GM18508 (cell line): ENCODE measurements around the gene RB1.
"Not testable (repeated sequence)": the region's sequence is repeated elsewhere in the genome, so short reads cannot be mapped to it uniquely, and the experiment has no call there.

Experiments used
- ATAC-seq: cut with Tn5 transposase; IDR thresholded peaks from one replicate; pipeline ENCODE4 v1.9.1; 2021; ENCODE audit warnings: moderate number of reproducible peaks; ENCODE audit not compliant: insufficient read depth, unreplicated experiment

Gene RB1

GRCh38 chr13:48443442-48444208, 140.1 kb downstream of the RB1 start:
- ATAC-seq: no peak

DNA sequence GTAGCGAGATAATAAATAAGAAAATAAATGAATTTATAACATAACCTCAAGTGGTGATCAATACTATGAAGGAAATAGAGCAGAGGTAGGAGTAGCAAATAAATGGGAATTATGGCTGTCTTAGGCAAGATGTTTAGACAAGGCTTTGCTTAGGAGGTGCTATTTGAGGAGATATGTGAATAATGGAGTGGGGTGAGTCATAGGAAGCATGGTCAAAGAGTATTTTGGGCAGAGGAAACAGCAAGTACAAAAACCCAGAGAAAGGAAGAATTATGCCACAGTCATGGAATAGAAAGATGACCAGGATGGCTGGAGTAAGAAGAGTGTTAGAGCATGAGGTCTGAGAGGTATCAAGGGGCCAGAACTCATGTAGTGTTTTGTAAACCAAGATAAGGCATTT, 142.9 kb downstream of the RB1 start:
- ATAC-seq: no peak

GRCh38 chr13:48448285-48448958, 144.9 kb downstream of the RB1 start:
- ATAC-seq: no peak

GRCh38 chr13:48448959-48449614, 145.5 kb downstream of the RB1 start:
- ATAC-seq: no peak

DNA sequence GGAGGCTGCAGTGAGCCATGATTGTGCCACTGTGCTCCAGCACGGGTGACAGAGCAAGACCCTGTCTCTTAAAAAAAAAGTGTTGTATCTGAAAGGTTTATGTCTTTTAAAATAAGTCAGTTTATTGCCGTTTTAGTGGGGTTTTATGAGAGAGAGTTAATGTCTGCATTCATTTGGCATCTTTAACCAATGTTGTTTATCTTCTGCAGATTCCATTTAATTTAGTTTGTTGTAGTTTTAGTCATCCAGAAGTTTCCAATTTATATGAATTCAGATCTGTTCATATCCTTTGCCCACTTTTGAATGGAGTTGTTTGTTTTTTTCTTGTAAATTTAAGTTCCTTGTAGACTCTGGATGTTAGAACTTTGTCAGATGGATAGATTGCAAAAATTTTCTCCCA, 146.1 kb downstream of the RB1 start:
- ATAC-seq: no peak

- ATAC-seq: not testable (repeated sequence)
Observed at GRCh38 chr13:48451196-48451595, 147.6 kb downstream of the RB1 start.

DNA sequence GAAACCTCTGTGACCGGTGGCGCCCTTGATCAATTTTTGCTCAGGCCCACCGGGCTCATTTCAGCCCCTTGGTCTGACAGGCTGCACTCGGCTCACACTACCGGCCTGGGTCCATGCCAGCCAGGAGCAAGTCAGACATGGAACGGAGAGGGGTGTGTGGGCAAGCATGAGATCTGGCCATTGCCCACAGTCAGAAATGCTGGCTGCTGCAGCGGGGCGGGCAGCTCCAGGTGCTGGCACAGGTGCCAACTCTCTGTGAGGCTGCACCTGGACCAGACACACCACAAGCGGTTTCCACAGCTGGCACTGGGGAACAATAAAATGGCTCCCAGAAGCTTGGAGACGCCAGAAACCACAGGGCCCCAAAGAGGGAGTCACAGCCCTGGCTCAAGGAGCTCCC, 153.0 kb downstream of the RB1 start:
- no peak for ATAC-seq

GRCh38 chr13:48457578-48458242, 154.2 kb downstream of the RB1 start:
- no peak for ATAC-seq

DNA sequence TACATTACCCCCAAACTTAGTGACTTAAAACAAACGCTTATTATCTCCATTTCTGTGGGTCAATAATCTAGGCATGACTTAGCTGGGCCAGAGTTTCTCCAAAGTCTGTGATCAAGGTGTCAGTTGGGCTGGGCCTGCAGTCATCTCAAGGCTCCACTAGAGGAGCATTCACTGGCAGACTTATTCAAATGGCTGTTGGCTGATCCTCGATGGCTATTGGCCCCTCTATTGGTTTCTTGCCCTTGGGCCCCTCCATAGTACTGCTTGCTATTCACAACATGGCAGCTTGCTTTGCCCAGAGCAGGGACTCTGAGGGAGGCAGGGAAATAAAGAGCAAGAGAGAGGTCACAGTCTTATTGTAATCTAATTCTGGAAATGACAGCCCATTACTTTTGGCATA, 171.7 kb downstream of the RB1 start:
- ATAC-seq: no peak

DNA sequence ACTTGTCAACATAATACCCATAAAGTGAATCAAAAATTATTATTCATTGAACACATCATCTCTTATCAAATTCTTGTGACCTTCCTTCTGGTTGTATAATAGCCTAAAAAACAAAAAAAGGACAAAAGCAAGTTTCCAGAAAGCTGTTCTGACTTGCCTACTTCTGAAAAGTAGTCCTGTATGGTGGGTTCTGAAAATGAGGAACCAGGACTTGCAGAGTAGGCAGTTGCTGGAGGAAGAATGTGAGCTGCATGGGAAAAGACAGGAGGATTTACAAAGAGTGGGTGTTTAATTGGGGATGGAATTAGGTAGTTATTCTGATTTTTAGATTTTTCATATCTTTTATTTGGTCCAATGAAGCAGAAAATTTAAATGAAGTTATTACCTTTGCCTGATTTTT, 172.7 kb downstream of the RB1 start:
- ATAC-seq: no peak

DNA sequence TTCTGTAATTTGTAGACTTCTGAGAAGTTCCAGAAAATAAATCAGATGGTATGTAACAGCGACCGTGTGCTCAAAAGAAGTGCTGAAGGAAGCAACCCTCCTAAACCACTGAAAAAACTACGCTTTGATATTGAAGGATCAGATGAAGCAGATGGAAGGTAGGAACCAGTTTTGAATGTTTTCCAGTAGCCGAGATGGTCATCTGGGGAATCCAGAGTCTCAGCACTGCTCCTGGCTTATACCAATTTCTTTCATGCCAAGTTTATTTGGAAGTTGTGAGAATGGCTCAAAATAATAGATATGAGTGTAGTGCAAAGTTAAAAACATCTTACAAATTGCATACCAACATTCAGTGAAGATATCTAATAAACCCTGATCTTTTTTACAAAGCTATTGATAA, 173.1 kb downstream of the RB1 start:
- ATAC-seq: no peak

- ATAC-seq: no peak
Observed at GRCh38 chr13:48477191-48477855, 173.8 kb downstream of the RB1 start.

GRCh38 chr13:48478391-48478790, 174.8 kb downstream of the RB1 start:
- no peak for ATAC-seq

- ATAC-seq: no peak
Observed at GRCh38 chr13:48483575-48483974, 180.0 kb downstream of the RB1 start.

- no peak for ATAC-seq
Observed at GRCh38 chr13:48485432-48485831, 181.9 kb downstream of the RB1 start.

- ATAC-seq: no peak
Observed at GRCh38 chr13:48486362-48486761, 182.8 kb downstream of the RB1 start.

GRCh38 chr13:48486836-48487235, 183.3 kb downstream of the RB1 start:
- ATAC-seq: no peak

DNA sequence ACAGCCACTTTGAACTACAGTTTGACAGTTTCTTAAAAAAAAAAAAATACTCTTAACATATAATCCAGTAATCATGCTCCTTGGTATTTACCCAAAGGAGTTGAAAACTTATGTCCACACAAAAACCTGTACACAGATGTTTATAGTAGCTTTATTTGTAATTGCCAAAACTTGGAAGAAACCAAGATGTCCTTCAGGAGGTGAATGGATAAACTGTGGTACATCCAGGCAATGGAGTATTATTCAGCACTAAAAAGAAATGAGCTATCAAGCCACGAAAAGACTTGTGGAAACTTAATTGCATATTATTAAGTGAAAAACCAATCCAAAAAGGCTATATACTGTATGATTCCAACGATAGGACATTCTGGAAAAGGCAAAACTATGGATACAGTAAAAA, 184.4 kb downstream of the RB1 start:
- ATAC-seq: no peak

DNA sequence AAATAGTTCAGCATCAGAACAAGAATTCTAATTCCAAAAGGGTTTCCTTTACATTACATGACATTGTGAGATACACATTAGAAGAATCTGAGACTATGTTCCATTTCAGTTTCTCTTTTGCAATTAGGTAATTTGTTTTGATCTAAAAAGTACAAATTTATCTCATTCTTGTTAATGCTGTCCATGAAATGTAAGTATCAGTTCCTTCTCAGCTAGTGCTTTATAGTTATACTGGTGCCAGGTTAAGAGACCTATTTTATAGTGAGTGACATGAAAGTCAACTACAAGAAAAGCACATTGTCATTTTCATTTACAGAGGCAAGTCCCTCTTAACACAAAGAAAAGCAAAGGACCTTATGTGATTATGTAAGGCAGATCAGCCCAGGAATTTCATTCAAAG, 185.4 kb downstream of the RB1 start:
- ATAC-seq: no peak

- no peak for ATAC-seq
Observed at GRCh38 chr13:48489666-48490065, 186.1 kb downstream of the RB1 start.
